22Rv1 (cell line): Measurements from ENCODE around the gene LGALS3BP.

Experiments
- CTCF ChIP-seq: fragments of 450-650 bp; IDR thresholded peaks from 2 replicates; pipeline ENCODE4 v1.5.1; 2017; ENCODE audit warnings: mild to moderate bottlenecking
- ZFX ChIP-seq: fragments of 450-650 bp; IDR thresholded peaks from 2 replicates; pipeline ENCODE4 v1.6.1; 2017; ENCODE audit warnings: antibody characterized with exemption, borderline replicate concordance

- TF ChIP-seq CTCF (no peak), ZFX (no peak)
Observed at GRCh38 chr17:78923660-78924453, 55.9 kb downstream of the LGALS3BP start.
